Stimulated activated CD8-positive, alpha-beta memory T cell treated with anti-CD3 and anti-CD28 coated beads, Interleukin-15, amount 100 ng/mL, for 1 hour (primary cell): ENCODE data around the gene TMEM47.

Experiments
- DNase-seq: peaks from one replicate; pipeline ENCODE4 v3.0.0-alpha.2; 2020; ENCODE audit warnings: low read depth

Gene TMEM47

GRCh38 chrX:34656842-34657725 lies at the start of gene TMEM47:
TMEM47 (minus strand) TSS chrX:34657285; CDS start chrX:34657029, 256 bp downstream.
- no peak for DNase-seq

DNA sequence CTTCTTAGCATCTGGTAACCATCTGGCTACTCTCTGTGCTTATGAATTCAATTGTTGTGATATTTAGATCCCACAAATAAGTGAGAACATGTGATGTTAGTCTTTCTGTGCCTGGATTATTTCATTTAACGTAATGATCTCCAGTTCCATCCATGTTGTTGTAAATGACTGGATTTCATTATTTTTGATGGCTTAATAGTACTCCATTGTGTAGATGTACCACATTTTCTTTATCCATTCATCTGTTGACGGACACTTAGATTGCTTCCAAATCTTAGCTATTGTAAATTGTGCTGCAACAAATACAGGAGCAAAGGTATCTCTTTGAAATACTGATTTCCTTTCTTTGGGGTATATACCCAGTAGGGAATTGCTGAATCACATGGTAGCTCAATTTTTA lies 30.0 kb upstream of the TMEM47 start:
- no peak for DNase-seq

DNA sequence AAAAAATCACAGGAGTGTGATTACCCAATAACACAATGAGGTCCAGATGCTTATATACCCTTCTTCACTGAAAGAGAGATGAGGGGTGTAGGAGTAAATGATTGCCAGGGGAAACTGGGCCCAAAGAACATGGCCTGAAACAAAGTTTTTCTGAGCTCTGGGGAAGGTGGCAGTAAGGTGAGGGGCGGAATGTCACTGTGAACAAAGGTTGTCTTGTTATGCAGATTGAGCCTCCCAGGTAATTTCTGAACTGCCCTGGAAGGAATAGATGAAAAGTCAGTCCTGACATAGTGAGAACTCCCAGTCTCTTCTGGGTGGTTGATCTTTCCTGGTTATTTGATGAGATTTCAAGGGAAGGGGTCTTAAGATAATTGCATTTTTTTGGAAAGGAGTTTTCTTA lies 2.5 kb upstream of the TMEM47 start:
- DNase-seq, result no peak

DNA sequence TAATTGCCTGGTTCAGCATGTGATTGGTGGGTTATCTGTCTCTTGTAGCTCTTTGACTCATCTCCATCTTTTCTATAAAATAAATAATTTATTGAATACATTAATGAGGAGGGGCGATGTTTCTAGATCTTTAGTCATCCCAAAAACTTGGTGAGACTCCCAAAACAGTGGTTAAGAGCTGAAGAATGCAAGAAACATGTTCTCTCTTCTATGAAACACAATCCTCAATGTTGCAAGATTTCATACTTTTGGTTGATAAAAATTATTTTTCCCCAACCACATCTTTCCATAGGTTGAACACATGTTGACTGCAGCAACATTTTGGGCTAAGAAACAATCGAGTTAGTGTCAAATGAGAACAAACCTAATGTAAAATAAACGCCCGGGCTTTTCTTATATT lies 1.2 kb upstream of the TMEM47 start:
- DNase-seq, result no peak

GRCh38 chrX:34657726-34658070 lies 613 bp upstream of the TMEM47 start:
- DNase-seq, result no peak

DNA sequence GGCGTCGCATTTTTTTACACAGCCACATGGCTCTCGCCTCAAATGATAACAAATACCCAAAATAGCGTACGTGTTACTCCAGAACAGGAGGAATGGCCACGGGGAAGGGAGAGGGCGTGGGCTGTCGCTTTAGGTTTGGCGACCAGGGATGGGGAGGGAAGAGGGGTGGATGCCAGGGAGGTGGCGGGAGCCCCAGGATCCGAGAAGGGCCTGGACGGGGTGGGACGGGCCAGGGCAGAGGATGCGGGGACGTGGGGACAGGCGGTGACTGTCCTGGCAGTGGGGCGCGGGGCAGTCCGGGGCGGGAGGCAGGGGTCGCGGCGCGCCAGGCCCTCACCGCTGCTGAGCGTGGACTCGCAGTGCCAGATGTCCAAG lies 631 bp downstream of the TMEM47 start:
- DNase-seq, result no peak

GRCh38 chrX:34655501-34656455 lies 1.3 kb downstream of the TMEM47 start:
- DNase-seq, result no peak

- DNase-seq, result no peak
These were observed 2.2 kb downstream of the TMEM47 start for GRCh38 chrX:34654696-34655490.

DNA sequence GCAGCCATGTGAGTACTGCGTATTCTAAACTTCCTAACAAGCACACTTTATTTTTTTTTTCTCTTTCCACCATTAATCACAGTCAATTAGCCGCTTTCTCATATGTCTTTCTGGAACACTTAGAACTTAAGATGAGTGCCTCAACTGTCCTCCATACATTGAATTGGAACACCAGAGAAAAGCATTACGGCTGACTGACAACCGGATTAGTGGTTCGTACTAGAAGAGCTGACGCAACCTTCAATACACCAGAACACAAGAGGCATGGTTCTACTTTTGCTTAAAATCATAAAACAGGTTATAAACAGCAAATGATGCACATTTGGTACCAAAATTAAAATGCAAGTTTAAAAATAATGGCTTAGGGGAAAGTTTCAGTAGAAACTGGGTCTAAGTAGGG lies 3.3 kb downstream of the TMEM47 start:
- no peak for DNase-seq

DNA sequence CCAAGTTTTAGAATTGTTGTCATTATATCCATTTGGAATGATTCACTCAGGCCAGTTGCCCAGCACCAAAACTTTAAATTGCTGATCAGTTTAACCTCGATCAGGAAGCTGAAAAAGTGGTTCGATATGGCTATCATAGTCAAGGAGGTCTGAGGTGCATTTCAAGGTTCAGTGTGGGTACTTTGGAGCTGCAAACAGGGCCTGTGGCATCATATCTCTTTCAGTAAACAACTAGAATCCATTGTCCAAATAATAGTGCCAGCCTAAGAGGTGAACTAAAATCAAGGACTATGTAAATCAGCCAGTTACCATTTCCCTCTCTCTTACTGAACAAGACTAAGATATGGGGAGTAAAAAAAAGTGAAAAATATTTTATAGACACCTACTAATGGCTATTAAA lies 14.2 kb downstream of the TMEM47 start:
- no peak for DNase-seq

GRCh38 chrX:34638116-34638515 lies 19.0 kb downstream of the TMEM47 start:
- DNase-seq, result no peak

GRCh38 chrX:34634349-34634748 lies 22.7 kb downstream of the TMEM47 start:
- no peak for DNase-seq

DNA sequence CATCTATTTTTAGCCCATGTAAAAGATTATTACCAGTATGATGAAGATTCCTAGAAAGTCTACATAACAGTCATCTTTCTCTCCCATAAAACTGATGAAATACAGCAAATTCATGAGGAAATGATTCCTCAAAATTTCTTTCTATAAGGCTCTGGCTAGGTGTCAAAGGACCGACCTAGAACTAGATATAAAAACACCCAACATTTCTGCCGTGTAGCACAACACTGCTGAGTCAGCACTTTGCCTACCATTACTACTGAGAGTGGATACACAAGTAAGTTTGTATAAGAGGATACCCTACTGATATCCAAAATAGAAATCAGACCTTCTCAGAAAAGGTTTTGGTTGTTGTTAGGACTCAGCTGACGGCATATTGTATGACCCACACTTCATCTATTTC lies 24.7 kb downstream of the TMEM47 start:
- no peak for DNase-seq

DNA sequence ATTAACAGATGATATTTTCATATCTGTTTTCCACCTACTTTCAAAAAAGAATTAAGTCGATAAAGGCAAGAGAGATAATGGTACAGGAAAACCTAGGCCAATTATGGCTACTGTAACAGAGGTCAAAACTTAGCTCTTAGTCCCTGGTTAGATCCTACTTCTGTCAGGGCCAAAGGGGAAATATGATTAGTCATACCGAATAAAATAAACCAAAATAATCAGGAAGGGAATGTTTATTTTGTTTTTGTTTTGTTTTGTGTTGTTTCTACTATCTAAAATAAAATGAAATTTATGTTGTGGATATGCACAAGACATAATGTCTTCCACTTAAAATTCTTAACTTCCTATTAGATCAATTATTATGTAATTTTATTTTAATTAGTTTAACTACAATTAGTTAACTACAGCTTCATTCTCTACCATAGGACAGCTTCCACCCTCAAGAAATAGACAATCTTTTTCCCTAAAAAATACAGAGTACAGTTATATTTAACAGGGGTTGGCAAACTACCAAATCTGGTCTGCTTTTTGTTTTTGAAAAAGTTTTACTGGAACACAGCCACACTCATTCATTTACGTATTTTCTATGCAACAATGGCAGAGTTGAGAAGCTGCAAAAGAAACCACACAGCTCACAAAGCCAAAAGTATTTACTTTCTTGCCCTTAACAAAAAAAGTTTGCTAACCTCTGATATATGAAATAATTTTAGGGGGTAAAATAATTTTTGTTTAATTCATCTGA lies 25.4 kb downstream of the TMEM47 start:
- no peak for DNase-seq

DNA sequence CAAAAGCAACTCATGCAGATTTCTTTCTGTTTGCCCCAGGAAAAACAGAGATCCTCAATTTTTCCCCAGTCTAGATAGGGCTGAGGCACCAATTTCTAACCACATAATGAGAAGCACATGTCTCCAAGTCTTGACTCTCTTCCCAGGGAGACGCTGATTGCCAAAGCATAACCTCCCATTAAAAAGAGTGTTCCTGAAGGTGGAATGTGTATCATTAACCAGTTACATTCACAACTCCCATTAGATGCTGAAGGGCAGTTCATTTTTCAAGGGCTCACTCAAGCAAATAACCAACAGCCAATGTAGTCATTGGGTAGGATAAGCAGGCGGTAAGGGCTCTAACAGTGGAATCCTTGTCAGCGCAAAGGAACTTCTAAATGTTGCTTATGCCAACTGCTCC lies 27.5 kb downstream of the TMEM47 start:
- DNase-seq, result no peak

DNA sequence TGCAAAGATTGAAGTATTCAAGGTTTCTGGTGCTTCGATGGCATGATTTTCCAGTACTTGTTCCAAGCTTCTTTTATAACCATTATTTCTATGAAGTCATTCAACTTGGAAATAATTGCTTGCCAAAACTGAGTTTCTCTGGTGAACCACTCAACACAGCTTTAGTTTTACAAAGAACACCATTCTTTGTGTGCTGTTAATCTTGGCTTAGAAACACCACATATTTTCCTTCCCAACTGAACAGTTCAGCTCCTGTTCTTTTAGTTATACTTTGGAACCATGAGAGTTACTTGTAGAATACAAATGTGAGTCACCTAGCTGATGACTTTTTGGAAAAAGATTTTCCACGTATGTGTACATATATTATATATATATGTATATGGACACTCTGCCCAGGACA lies 32.7 kb downstream of the TMEM47 start:
- DNase-seq, result no peak

DNA sequence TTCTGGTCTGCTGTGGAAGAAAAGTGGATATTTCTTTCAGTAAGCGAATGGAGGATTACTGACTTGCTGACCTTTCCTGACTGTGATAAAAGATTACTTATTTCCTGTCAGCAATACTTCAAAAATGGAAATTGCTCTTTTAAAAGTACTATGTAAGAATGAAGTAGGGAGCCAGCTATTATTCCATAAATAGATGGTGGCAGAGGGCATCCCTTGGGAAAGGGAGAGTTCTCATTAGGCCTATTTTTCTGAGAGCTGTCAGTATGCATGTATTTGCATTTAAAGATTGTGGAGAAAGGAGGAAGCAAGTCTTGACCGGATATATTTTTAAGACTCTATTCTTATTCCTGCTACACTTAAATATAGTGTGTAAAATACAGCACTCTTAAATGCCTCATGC lies 37.2 kb downstream of the TMEM47 start:
- DNase-seq, result no peak

GRCh38 chrX:34612036-34612435 lies 45.0 kb downstream of the TMEM47 start:
- no peak for DNase-seq

DNA sequence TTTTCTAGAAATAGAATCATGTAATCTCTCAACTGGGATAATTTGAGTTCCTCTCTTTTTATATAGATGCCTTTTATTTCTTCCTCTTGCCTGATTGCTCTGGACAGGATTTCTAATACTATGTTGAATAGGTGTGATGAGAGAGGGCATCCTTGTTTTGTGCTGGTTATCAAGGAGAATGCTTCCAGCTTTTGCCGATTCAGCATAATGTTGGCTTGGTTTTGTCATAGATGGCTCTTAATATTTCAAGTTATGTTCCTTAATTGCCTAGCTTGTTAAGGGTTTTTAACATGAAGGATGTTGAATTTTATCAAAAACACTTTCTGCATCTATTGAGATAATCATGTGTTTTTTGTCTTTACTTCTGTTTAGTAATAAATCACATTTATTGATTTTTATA lies 58.7 kb downstream of the TMEM47 start:
- DNase-seq, result no peak

DNA sequence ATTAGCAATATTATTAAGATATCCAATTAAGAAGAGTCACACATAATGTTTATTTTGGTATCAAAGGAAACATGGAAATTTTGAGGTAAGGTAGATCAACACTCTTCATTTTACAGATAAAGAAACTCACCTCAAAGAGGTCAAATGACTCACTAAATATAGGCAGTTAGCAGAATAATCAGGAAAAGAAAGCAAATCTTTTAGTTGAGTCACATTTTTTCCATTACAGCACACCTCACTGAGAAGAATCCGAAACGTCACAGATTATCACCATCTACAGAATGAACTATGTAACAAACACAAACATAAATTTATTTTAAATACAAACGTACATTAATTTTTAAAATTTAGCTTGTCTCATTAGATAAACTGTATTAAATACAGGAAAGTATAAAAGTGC lies 70.1 kb downstream of the TMEM47 start:
- DNase-seq, result no peak

DNA sequence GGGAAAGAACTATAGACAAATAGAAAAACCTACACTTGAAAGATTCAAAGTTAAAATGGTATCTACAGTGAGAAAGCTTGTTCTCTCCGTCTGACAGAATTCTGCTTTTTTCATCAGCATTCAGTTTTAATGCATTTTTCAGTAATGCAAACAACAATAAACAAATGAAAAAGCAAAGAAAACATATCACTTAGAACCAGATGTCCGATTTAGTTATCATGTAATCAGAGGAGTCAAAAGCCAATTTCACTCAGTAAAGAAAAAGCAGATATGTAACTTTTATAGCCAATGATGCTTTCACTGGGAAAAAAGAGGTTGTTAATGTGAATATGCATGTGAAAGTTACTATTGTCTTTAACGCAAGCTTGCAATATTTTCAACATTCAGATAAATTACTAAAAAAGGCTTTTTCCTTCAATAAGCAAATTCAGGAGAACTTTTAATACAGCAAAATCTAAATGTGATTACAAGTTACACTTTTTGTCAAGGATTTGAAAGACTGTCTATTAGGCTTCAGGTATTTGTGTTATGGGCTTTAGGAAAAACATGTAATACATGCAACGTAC lies 70.7 kb downstream of the TMEM47 start:
- no peak for DNase-seq
